ENCODE measurements around the gene ABCA3.

DNA sequence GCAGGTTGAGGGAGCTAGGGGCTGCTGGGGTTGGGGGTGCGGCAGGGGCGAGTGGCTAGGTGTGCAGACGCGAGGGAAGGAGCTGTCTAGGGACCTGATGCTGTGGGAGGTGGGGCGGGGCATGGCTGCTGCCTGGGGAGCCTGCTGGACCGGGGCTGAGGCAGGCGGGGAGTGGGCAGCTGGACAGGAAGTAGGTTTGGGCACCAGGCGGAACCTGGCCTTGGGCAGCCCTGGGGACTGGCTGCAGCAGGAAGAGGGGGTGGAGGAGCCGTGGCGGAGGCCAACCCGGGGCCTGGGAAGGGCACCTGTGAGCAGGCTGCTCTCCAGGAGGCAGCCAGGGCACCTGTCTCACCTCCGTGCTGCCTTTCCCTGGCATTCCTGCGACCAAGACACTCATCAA, 110.2 kb downstream of the ABCA3 start:
- TF ChIP-seq EP300 (conservative IDR thresholded peaks at IDR 0.05; ENCODE audit: poor library complexity, severe bottlenecking) (no peak), RAD21 (conservative IDR thresholded peaks at IDR 0.05) (no peak), EZH2 (IDR thresholded peaks at IDR 0.05; ENCODE audit: borderline replicate concordance, insufficient read depth, low read length, poor library complexity, severe bottlenecking) (no peak), POLR2AphosphoS5 (IDR thresholded peaks at IDR 0.05) (no peak), MXI1 (conservative IDR thresholded peaks at IDR 0.05; ENCODE audit: poor library complexity, severe bottlenecking) (no peak), TAF1 (IDR thresholded peaks at IDR 0.05; ENCODE audit: low read depth) (no peak)
- TF ChIP-seq, protein P1, sequence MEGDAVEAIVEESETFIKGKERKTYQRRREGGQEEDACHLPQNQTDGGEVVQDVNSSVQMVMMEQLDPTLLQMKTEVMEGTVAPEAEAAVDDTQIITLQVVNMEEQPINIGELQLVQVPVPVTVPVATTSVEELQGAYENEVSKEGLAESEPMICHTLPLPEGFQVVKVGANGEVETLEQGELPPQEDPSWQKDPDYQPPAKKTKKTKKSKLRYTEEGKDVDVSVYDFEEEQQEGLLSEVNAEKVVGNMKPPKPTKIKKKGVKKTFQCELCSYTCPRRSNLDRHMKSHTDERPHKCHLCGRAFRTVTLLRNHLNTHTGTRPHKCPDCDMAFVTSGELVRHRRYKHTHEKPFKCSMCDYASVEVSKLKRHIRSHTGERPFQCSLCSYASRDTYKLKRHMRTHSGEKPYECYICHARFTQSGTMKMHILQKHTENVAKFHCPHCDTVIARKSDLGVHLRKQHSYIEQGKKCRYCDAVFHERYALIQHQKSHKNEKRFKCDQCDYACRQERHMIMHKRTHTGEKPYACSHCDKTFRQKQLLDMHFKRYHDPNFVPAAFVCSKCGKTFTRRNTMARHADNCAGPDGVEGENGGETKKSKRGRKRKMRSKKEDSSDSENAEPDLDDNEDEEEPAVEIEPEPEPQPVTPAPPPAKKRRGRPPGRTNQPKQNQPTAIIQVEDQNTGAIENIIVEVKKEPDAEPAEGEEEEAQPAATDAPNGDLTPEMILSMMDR (IDR thresholded peaks at IDR 0.05; ENCODE audit: poor library complexity, severe bottlenecking) = no peak
- TF ChIP-seq, protein P2, sequence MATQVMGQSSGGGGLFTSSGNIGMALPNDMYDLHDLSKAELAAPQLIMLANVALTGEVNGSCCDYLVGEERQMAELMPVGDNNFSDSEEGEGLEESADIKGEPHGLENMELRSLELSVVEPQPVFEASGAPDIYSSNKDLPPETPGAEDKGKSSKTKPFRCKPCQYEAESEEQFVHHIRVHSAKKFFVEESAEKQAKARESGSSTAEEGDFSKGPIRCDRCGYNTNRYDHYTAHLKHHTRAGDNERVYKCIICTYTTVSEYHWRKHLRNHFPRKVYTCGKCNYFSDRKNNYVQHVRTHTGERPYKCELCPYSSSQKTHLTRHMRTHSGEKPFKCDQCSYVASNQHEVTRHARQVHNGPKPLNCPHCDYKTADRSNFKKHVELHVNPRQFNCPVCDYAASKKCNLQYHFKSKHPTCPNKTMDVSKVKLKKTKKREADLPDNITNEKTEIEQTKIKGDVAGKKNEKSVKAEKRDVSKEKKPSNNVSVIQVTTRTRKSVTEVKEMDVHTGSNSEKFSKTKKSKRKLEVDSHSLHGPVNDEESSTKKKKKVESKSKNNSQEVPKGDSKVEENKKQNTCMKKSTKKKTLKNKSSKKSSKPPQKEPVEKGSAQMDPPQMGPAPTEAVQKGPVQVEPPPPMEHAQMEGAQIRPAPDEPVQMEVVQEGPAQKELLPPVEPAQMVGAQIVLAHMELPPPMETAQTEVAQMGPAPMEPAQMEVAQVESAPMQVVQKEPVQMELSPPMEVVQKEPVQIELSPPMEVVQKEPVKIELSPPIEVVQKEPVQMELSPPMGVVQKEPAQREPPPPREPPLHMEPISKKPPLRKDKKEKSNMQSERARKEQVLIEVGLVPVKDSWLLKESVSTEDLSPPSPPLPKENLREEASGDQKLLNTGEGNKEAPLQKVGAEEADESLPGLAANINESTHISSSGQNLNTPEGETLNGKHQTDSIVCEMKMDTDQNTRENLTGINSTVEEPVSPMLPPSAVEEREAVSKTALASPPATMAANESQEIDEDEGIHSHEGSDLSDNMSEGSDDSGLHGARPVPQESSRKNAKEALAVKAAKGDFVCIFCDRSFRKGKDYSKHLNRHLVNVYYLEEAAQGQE (IDR thresholded peaks at IDR 0.05; ENCODE audit: borderline replicate concordance) = no peak
